ENCODE data around the gene AK4. TPM values are rescaled to one million over a fixed set of nuclear protein-coding genes. Genes with fewer than 3 reads are reported as not detected.

AK4 gene
- total RNA-seq, 1 donor from 2014 or later = 133 TPM

- Histone ChIP-seq H3K9me3 (ENCODE audit: insufficient read depth, low read depth, low read length) (no peaks in the 10 kb centered on the region), H3K79me2 (ENCODE audit: insufficient read depth, low read length) (no peaks in the 10 kb centered on the region), H3K4me3 (ENCODE audit: insufficient read depth, low read depth, low read length) (no peak overlapping the region), H3K27me3 (ENCODE audit: insufficient read depth, low read length) (no peaks in the 10 kb centered on the region), H3K9ac (ENCODE audit: low read length) (no peak overlapping the region), H4K20me1 (ENCODE audit: insufficient read depth, low read length) (no peaks in the 10 kb centered on the region), H2AFZ (ENCODE audit: low read depth, low read length) (no peak overlapping the region), H3K36me3 (ENCODE audit: insufficient read depth, low read length) (no peaks in the 10 kb centered on the region), H3K4me2 (ENCODE audit: low read length) (no peak overlapping the region), H3K4me1 (ENCODE audit: insufficient read depth, low read length) (no peaks in the 10 kb centered on the region), H3K27ac (ENCODE audit: low read depth, low read length) (no peak overlapping the region)
- DNase-seq (ENCODE audit: low read depth) (no peak), FAIRE-seq (no peak)
- Mint-ChIP-seq H3K27me3 (ENCODE audit: low read depth, unreplicated experiment) (no peaks in the 10 kb centered on the region), H3K36me3 (ENCODE audit: low read depth, unreplicated experiment) (peaks cover 17% of the 10 kb centered on the region), H3K9me3 (ENCODE audit: unreplicated experiment) (no peaks in the 10 kb centered on the region), H3K27ac (ENCODE audit: unreplicated experiment) (no peak overlapping the region), H3K4me1 (ENCODE audit: low read depth, unreplicated experiment) (no peaks in the 10 kb centered on the region), H3K4me3 (ENCODE audit: unreplicated experiment) (no peak overlapping the region)
- TF ChIP-seq EZH2 (IDR thresholded peaks at IDR 0.05; ENCODE audit: insufficient read depth, low read length) = no peak
- no peak for TF ChIP-seq CTCF (IDR thresholded peaks at IDR 0.05; ENCODE audit: insufficient read depth, low read depth, low read length)
Observed at GRCh38 chr1:65222340-65222940, 74.4 kb downstream of the AK4 start.

DNA sequence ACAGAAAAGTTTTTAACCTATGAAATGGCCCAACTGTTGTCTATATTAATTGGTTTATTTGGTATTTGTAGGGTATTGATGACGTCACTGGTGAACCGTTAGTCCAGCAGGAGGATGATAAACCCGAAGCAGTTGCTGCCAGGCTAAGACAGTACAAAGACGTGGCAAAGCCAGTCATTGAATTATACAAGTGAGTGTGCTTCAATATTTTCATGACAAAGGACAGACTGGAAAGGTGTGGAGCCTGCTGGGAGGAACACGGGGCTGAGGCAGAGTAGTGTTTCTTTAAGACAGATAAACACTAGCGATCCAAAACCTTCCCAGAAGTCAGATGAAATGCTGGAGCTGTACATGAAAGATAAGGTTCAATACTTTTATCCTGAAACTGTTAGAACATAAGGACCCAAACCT, 76.7 kb downstream of the AK4 start:
- TF ChIP-seq CTCF (IDR thresholded peaks at IDR 0.05; ENCODE audit: insufficient read depth, low read depth, low read length) (no peak), EZH2 (IDR thresholded peaks at IDR 0.05; ENCODE audit: insufficient read depth, low read length) (no peak)
- H3K27ac ChIP-seq (ENCODE audit: low read depth, low read length) = no peak overlapping the region
- H3K4me1 Mint-ChIP-seq (ENCODE audit: low read depth, unreplicated experiment) = no peaks in the 10 kb centered on the region

DNA sequence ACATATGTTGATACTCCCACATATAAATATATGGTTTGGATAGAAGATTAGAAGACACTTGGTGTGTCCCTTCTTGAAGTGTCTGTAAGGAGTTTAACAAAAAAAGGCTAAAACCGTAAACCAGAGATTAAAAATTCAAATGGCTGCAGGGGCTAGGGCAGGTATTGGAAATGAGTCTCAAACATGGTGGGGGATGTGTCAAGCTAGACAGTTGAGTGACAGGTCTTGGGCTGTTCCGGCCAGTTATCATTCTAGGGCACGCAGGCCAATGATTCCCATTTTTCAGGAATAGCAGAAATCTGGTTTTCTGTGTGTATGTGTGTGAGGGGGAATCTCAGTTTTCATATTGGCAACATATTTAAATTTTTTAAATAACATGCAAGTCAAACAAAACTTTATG, 77.2 kb downstream of the AK4 start:
- Mint-ChIP-seq H3K4me1 (ENCODE audit: low read depth, unreplicated experiment) (peaks cover 3% of the 10 kb centered on the region), H3K36me3 (ENCODE audit: low read depth, unreplicated experiment) (peaks cover 25% of the 10 kb centered on the region), H3K4me3 (ENCODE audit: unreplicated experiment) (no peak overlapping the region), H3K27me3 (ENCODE audit: low read depth, unreplicated experiment) (no peaks in the 10 kb centered on the region), H3K9me3 (ENCODE audit: unreplicated experiment) (no peaks in the 10 kb centered on the region), H3K27ac (ENCODE audit: unreplicated experiment) (no peak overlapping the region)
- DNase-seq (ENCODE audit: low read depth) (no peak), FAIRE-seq (no peak)
- TF ChIP-seq CTCF (IDR thresholded peaks at IDR 0.05; ENCODE audit: insufficient read depth, low read depth, low read length) (no peak), EZH2 (IDR thresholded peaks at IDR 0.05; ENCODE audit: insufficient read depth, low read length) (no peak)
- H3K4me2 ChIP-seq (ENCODE audit: low read length) = no peak overlapping the region
- no peaks in the 10 kb centered on the region for H3K27me3 ChIP-seq (ENCODE audit: insufficient read depth, low read length)
- no peaks in the 10 kb centered on the region for H3K36me3 ChIP-seq (ENCODE audit: insufficient read depth, low read length)
- H4K20me1 ChIP-seq (ENCODE audit: insufficient read depth, low read length) = no peaks in the 10 kb centered on the region
- no peaks in the 10 kb centered on the region for H3K79me2 ChIP-seq (ENCODE audit: insufficient read depth, low read length)
- H3K9me3 ChIP-seq (ENCODE audit: insufficient read depth, low read depth, low read length) = no peaks in the 10 kb centered on the region
- no peak overlapping the region for H3K4me3 ChIP-seq (ENCODE audit: insufficient read depth, low read depth, low read length)
- H2AFZ ChIP-seq (ENCODE audit: low read depth, low read length) = no peak overlapping the region
- no peaks in the 10 kb centered on the region for H3K4me1 ChIP-seq (ENCODE audit: insufficient read depth, low read length)
- H3K27ac ChIP-seq (ENCODE audit: low read depth, low read length) = no peak overlapping the region
- H3K9ac ChIP-seq (ENCODE audit: low read length) = no peak overlapping the region

More for the DNA sequence above, 76.7 kb downstream of the AK4 start:
- Histone ChIP-seq H3K4me1 (ENCODE audit: insufficient read depth, low read length) (no peaks in the 10 kb centered on the region), H3K27me3 (ENCODE audit: insufficient read depth, low read length) (no peaks in the 10 kb centered on the region), H3K9me3 (ENCODE audit: insufficient read depth, low read depth, low read length) (no peaks in the 10 kb centered on the region), H3K79me2 (ENCODE audit: insufficient read depth, low read length) (no peaks in the 10 kb centered on the region), H3K9ac (ENCODE audit: low read length) (no peak overlapping the region), H2AFZ (ENCODE audit: low read depth, low read length) (no peak overlapping the region), H4K20me1 (ENCODE audit: insufficient read depth, low read length) (no peaks in the 10 kb centered on the region), H3K4me2 (ENCODE audit: low read length) (no peak overlapping the region), H3K4me3 (ENCODE audit: insufficient read depth, low read depth, low read length) (no peak overlapping the region), H3K36me3 (ENCODE audit: insufficient read depth, low read length) (no peaks in the 10 kb centered on the region)
- FAIRE-seq (no peak), DNase-seq (ENCODE audit: low read depth) (no peak)
- Mint-ChIP-seq H3K27ac (ENCODE audit: unreplicated experiment) (no peak overlapping the region), H3K27me3 (ENCODE audit: low read depth, unreplicated experiment) (no peaks in the 10 kb centered on the region), H3K4me3 (ENCODE audit: unreplicated experiment) (no peak overlapping the region), H3K9me3 (ENCODE audit: unreplicated experiment) (no peaks in the 10 kb centered on the region), H3K36me3 (ENCODE audit: low read depth, unreplicated experiment) (peaks cover 23% of the 10 kb centered on the region)
